ENCODE data around the gene CYP4F8. TPM values are rescaled to one million over a fixed set of nuclear protein-coding genes. Genes with fewer than 3 reads are reported as not detected.

CYP4F8 gene
- total RNA-seq, 2 experiments from 2014 or later, result not detected

DNA sequence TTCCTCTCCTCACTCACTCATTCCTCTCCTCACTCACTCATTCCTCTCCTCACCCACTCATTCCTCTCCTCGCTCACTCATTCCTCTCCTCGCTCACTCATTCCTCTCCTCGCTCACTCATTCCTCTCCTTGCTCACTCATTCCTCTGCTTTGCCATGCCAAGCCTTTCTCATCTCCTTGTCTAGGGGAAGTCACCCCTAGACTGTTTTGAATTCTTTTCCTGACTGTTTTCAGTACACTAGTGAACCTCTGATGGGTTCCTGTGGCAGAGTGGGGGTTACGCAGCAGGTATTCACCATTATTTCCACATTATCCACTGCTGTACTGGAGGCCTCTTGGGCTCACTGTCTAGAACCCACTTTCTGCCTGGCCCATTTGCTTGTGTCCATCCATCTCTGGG lies 1.2 kb downstream of the CYP4F8 start:
- Histone ChIP-seq H3K9me3 (ENCODE audit: control insufficient read depth in 1 of 2, insufficient read depth in 1 of 2, low read length in 2 of 2) (peaks cover 0 to 9% of the 10 kb centered on the region in 2 experiments), H3K27ac (ENCODE audit: low read depth in 1 of 2, low read length in 2 of 2) (no peak overlapping the region), H3K36me3 (ENCODE audit: insufficient read depth, low read length) (no peaks in the 10 kb centered on the region), H3K4me1 (ENCODE audit: insufficient read depth, low read length) (no peaks in the 10 kb centered on the region), H3K27me3 (ENCODE audit: control insufficient read depth in 1 of 2, insufficient read depth in 2 of 2, low read length in 2 of 2) (peaks cover 0 to 3% of the 10 kb centered on the region in 2 experiments), H3K4me3 (ENCODE audit: low read length) (no peak overlapping the region)
- no peaks in the 10 kb centered on the region for H3K36me3 Mint-ChIP-seq (ENCODE audit: low read depth)
- no peaks in the 10 kb centered on the region for H3K9me3 Mint-ChIP-seq
- TF ChIP-seq CTCF (IDR thresholded peaks at IDR 0.05), result no peak
- ChIA-PET POLR2A (no interaction called here), CTCF (interaction anchor here (0.6 kb wide), 1 partner anchor 1098 kb away, joined by 4 read pairs; no protein-coding TSS in a partner anchor)
- H3K4me1 Mint-ChIP-seq (ENCODE audit: low read depth), result no peaks in the 10 kb centered on the region
- DNase-seq, result no peak
- no peak overlapping the region for H3K27ac Mint-ChIP-seq
- intact Hi-C loops (cut with DNase I, micrococcal nuclease), result no loop called here
- no peak overlapping the region for H3K4me3 Mint-ChIP-seq
- H3K27me3 Mint-ChIP-seq, result peaks cover 17% of the 10 kb centered on the region
- no peak for ATAC-seq (ENCODE audit: poor library complexity)

DNA sequence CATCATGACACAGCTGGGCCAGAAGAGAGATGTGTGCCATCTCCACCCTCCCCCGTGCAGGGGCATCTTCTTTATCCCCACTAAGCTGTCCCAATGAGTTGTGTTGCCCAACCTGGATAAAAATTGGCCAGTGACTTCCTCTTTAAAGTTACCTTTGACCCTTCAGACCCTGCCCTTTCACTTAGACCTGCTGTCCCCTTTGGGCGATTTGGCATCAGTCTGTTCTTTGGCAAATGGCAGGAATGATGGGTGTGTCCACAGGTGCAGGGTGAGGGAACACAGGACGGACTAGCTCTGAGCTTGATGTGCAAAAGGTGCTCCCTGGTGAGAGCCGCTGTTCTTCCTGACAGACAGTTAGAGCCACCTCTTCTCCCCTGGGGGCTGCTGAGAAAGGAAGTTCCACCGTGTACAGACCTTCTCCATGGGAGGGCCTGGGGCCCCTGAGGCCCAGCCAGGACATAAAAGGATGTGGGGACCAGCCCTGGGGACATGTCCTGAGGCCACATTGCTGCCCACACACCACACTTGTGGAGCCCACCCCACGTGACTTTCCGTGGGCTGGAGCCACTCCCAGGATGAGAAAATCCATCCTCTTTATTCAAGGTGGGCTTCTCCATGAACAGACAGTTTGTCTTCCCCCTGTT lies 1.7 kb downstream of the CYP4F8 start:
- Mint-ChIP-seq H3K4me1 (ENCODE audit: low read depth) (no peaks in the 10 kb centered on the region), H3K27ac (no peak overlapping the region), H3K9me3 (no peaks in the 10 kb centered on the region), H3K36me3 (ENCODE audit: low read depth) (no peaks in the 10 kb centered on the region), H3K27me3 (peaks cover 23% of the 10 kb centered on the region), H3K4me3 (no peak overlapping the region)
- TF ChIP-seq CTCF (IDR thresholded peaks at IDR 0.05), result no peak
- no peak overlapping the region for H3K4me3 ChIP-seq (ENCODE audit: low read length)
- H3K27ac ChIP-seq (ENCODE audit: low read depth in 1 of 2, low read length in 2 of 2), result no peak overlapping the region
- peaks cover 0 to 4% of the 10 kb centered on the region in 2 experiments for H3K27me3 ChIP-seq (ENCODE audit: control insufficient read depth in 1 of 2, insufficient read depth in 2 of 2, low read length in 2 of 2)
- ChIA-PET POLR2A (no interaction called here), CTCF (interaction anchor here (0.6 kb wide), 1 partner anchor 1098 kb away, joined by 4 read pairs; no protein-coding TSS in a partner anchor)
- no peaks in the 10 kb centered on the region for H3K36me3 ChIP-seq (ENCODE audit: insufficient read depth, low read length)
- DNase-seq, result no peak
- H3K9me3 ChIP-seq (ENCODE audit: control insufficient read depth in 1 of 2, insufficient read depth in 1 of 2, low read length in 2 of 2), result peaks cover 0 to 9% of the 10 kb centered on the region in 2 experiments
- ATAC-seq (ENCODE audit: poor library complexity), result no peak
- intact Hi-C loops (cut with DNase I, micrococcal nuclease), result no loop called here
- H3K4me1 ChIP-seq (ENCODE audit: insufficient read depth, low read length), result no peaks in the 10 kb centered on the region

- intact Hi-C loops (cut with DNase I, micrococcal nuclease), result no loop called here
- peaks cover 34% of the 10 kb centered on the region for H3K27me3 Mint-ChIP-seq
- no peak for DNase-seq
- no peak overlapping the region for H3K27ac Mint-ChIP-seq
- H3K4me3 Mint-ChIP-seq, result no peak overlapping the region
- Histone ChIP-seq H3K4me1 (ENCODE audit: insufficient read depth, low read length) (no peaks in the 10 kb centered on the region), H3K9me3 (ENCODE audit: control insufficient read depth in 1 of 2, insufficient read depth in 1 of 2, low read length in 2 of 2) (peaks cover 0 to 9% of the 10 kb centered on the region in 2 experiments), H3K27me3 (ENCODE audit: control insufficient read depth in 1 of 2, insufficient read depth in 2 of 2, low read length in 2 of 2) (peaks cover 8 to 12% of the 10 kb centered on the region in 2 experiments), H3K36me3 (ENCODE audit: insufficient read depth, low read length) (no peaks in the 10 kb centered on the region), H3K27ac (ENCODE audit: low read depth in 1 of 2, low read length in 2 of 2) (no peak overlapping the region), H3K4me3 (ENCODE audit: low read length) (no peak overlapping the region)
- ChIA-PET CTCF (no interaction called here), POLR2A (no interaction called here)
- ATAC-seq (ENCODE audit: poor library complexity), result no peak
- H3K4me1 Mint-ChIP-seq (ENCODE audit: low read depth), result no peaks in the 10 kb centered on the region
- no peak for TF ChIP-seq CTCF (IDR thresholded peaks at IDR 0.05)
- H3K9me3 Mint-ChIP-seq, result no peaks in the 10 kb centered on the region
- no peaks in the 10 kb centered on the region for H3K36me3 Mint-ChIP-seq (ENCODE audit: low read depth)
Observed at GRCh38 chr19:15618321-15618720, 3.3 kb downstream of the CYP4F8 start.

Data from CD4-positive, alpha-beta T cell (primary cell).